ENCODE measurements around the gene DPEP1. TPM values are rescaled to one million over a fixed set of nuclear protein-coding genes. Genes with fewer than 3 reads are reported as not detected.

The DPEP1 gene
- total RNA-seq, 1 donor, result 0.36 TPM

- no peak overlapping the region for H3K4me3 ChIP-seq (ENCODE audit: insufficient read depth, low read length)
- H3K79me2 ChIP-seq (ENCODE audit: insufficient read depth, low read length), result peaks cover 6% of the 10 kb centered on the region
- no peak overlapping the region for H2AFZ ChIP-seq (ENCODE audit: low read length)
- H3K27ac ChIP-seq (ENCODE audit: low read depth, low read length), result no peak overlapping the region
- no peaks in the 10 kb centered on the region for H3K27me3 ChIP-seq (ENCODE audit: insufficient read depth, low read length)
- peaks cover 3% of the 10 kb centered on the region for H4K20me1 ChIP-seq (ENCODE audit: insufficient read depth, low read length)
- H3K9me3 ChIP-seq (ENCODE audit: low read depth, low read length), result no peaks in the 10 kb centered on the region
- peaks cover 16% of the 10 kb centered on the region for H3K36me3 ChIP-seq (ENCODE audit: insufficient read depth, low read length)
- no peak for TF ChIP-seq CTCF (IDR thresholded peaks at IDR 0.05; ENCODE audit: extremely low read depth, low read depth, low read length)
- peaks cover 7% of the 10 kb centered on the region for H3K4me1 ChIP-seq (ENCODE audit: insufficient read depth, low read length)
- peak overlapping the region; percentile 76 for H3K4me2 ChIP-seq (ENCODE audit: insufficient read depth, low read length)
- DNase-seq (ENCODE audit: insufficient read length, low spot score, missing footprints), result peak; percentile 85
Measured at GRCh38 chr16:89641458-89642119, 28.1 kb downstream of the DPEP1 start.

GRCh38 chr16:89642574-89642973 is 29.1 kb downstream of the DPEP1 start:
- Histone ChIP-seq H3K79me2 (ENCODE audit: insufficient read depth, low read length) (peaks cover 10% of the 10 kb centered on the region), H3K4me1 (ENCODE audit: insufficient read depth, low read length) (peaks cover 7% of the 10 kb centered on the region), H2AFZ (ENCODE audit: low read length) (no peak overlapping the region), H3K27ac (ENCODE audit: low read depth, low read length) (no peak overlapping the region), H3K4me3 (ENCODE audit: insufficient read depth, low read length) (no peak overlapping the region), H3K4me2 (ENCODE audit: insufficient read depth, low read length) (no peak overlapping the region), H3K9me3 (ENCODE audit: low read depth, low read length) (no peaks in the 10 kb centered on the region), H4K20me1 (ENCODE audit: insufficient read depth, low read length) (peaks cover 7% of the 10 kb centered on the region), H3K27me3 (ENCODE audit: insufficient read depth, low read length) (no peaks in the 10 kb centered on the region), H3K36me3 (ENCODE audit: insufficient read depth, low read length) (peaks cover 22% of the 10 kb centered on the region)
- no peak for TF ChIP-seq CTCF (IDR thresholded peaks at IDR 0.05; ENCODE audit: extremely low read depth, low read depth, low read length)
- peak; percentile 58 for DNase-seq (ENCODE audit: insufficient read length, low spot score, missing footprints)

GRCh38 chr16:89643769-89644300 is 30.4 kb downstream of the DPEP1 start:
- no peak for TF ChIP-seq CTCF (IDR thresholded peaks at IDR 0.05; ENCODE audit: extremely low read depth, low read depth, low read length)
- no peak overlapping the region for H3K27ac ChIP-seq (ENCODE audit: low read depth, low read length)
- H3K4me2 ChIP-seq (ENCODE audit: insufficient read depth, low read length), result no peak overlapping the region
- DNase-seq (ENCODE audit: insufficient read length, low spot score, missing footprints), result peak; percentile 75
- H3K79me2 ChIP-seq (ENCODE audit: insufficient read depth, low read length), result peaks cover 10% of the 10 kb centered on the region
- no peaks in the 10 kb centered on the region for H3K9me3 ChIP-seq (ENCODE audit: low read depth, low read length)
- H3K36me3 ChIP-seq (ENCODE audit: insufficient read depth, low read length), result peaks cover 22% of the 10 kb centered on the region
- no peak overlapping the region for H3K4me3 ChIP-seq (ENCODE audit: insufficient read depth, low read length)
- peaks cover 7% of the 10 kb centered on the region for H4K20me1 ChIP-seq (ENCODE audit: insufficient read depth, low read length)
- H2AFZ ChIP-seq (ENCODE audit: low read length), result no peak overlapping the region
- H3K4me1 ChIP-seq (ENCODE audit: insufficient read depth, low read length), result peaks cover 7% of the 10 kb centered on the region
- H3K27me3 ChIP-seq (ENCODE audit: insufficient read depth, low read length), result no peaks in the 10 kb centered on the region

GRCh38 chr16:89645122-89645521 is 31.7 kb downstream of the DPEP1 start:
- H3K9me3 ChIP-seq (ENCODE audit: low read depth, low read length), result no peaks in the 10 kb centered on the region
- H3K27ac ChIP-seq (ENCODE audit: low read depth, low read length), result no peak overlapping the region
- H3K4me1 ChIP-seq (ENCODE audit: insufficient read depth, low read length), result peaks cover 7% of the 10 kb centered on the region
- H3K36me3 ChIP-seq (ENCODE audit: insufficient read depth, low read length), result peaks cover 22% of the 10 kb centered on the region
- no peak overlapping the region for H2AFZ ChIP-seq (ENCODE audit: low read length)
- DNase-seq (ENCODE audit: insufficient read length, low spot score, missing footprints), result peak; percentile 61
- H3K27me3 ChIP-seq (ENCODE audit: insufficient read depth, low read length), result no peaks in the 10 kb centered on the region
- no peak for TF ChIP-seq CTCF (IDR thresholded peaks at IDR 0.05; ENCODE audit: extremely low read depth, low read depth, low read length)
- no peak overlapping the region for H3K4me2 ChIP-seq (ENCODE audit: insufficient read depth, low read length)
- H3K4me3 ChIP-seq (ENCODE audit: insufficient read depth, low read length), result no peak overlapping the region
- H4K20me1 ChIP-seq (ENCODE audit: insufficient read depth, low read length), result peaks cover 7% of the 10 kb centered on the region
- H3K79me2 ChIP-seq (ENCODE audit: insufficient read depth, low read length), result peaks cover 10% of the 10 kb centered on the region

Data from osteoblast (primary cell).